ENCODE results near the gene CARHSP1.

GRCh38 chr16:8885674-8886592, 17.1 kb upstream of the CARHSP1 start:
- TF ChIP-seq EZH2 (IDR thresholded peaks at IDR 0.05) (no peak), CTCF (IDR thresholded peaks at IDR 0.05) (peak; percentile 24)
